Cardiac septum (tissue), 1 donor: ENCODE results near the gene GAB4. TPM values are rescaled to one million over a fixed set of nuclear protein-coding genes. Genes with fewer than 3 reads are reported as not detected.
"Not testable (repeated sequence)": the region's sequence is repeated elsewhere in the genome, so short reads cannot be mapped to it uniquely, and the experiment has no call there.

ENCODE experiments used
- DNase-seq: peaks from one replicate; pipeline ENCODE4 v3.0.0-alpha.2; 2020; ENCODE audit warnings: low spot score
- intact Hi-C: fragments of 100-400 bp; cut with DNase I; formaldehyde crosslinking; loops from one replicate; pipeline ENCODE4 v1.14.0; 2022
- total RNA-seq: library from RNA; stranded (reverse); fragmentation: NEBNext Ultra II Directional; extraction: Animal tissue kit (Norgen Biotek cat#: 25700); gene quantifications from one replicate; pipeline ENCODE4 v1.2.1, GENCODE V29; 2021
- donor health status: DM: no; HTN: no; CAD: no.

GAB4 gene
- total RNA-seq, 1 donor from 2014 or later: not detected

GRCh38 chr22:16961477-16962186 is 46.4 kb downstream of the GAB4 start:
- intact Hi-C loops: no loop called here
- no peak for DNase-seq

- intact Hi-C loops: no loop called here
- DNase-seq: no peak
These were observed 47.2 kb downstream of the GAB4 start for GRCh38 chr22:16960884-16961249.

- DNase-seq: no peak
- intact Hi-C loops: no loop called here
These were observed 47.7 kb downstream of the GAB4 start for GRCh38 chr22:16960220-16960883.

- intact Hi-C loops: no loop called here
- DNase-seq: no peak
These were observed 48.6 kb downstream of the GAB4 start for GRCh38 chr22:16959345-16959930.

GRCh38 chr22:16958475-16958874 is 49.5 kb downstream of the GAB4 start:
- intact Hi-C loops: no loop called here
- no peak for DNase-seq

- DNase-seq: no peak
- intact Hi-C loops: no loop called here
These were observed 50.2 kb downstream of the GAB4 start for GRCh38 chr22:16957781-16958180.

GRCh38 chr22:16956290-16956689 is 51.7 kb downstream of the GAB4 start:
- intact Hi-C loops: no loop called here
- no peak for DNase-seq

- intact Hi-C loops: no loop called here
- DNase-seq: no peak
These were observed 52.3 kb downstream of the GAB4 start for GRCh38 chr22:16955678-16956210.

- no peak for DNase-seq
- intact Hi-C loops: no loop called here
These were observed 52.9 kb downstream of the GAB4 start for GRCh38 chr22:16955081-16955480.

GRCh38 chr22:16954060-16954403 is 54.0 kb downstream of the GAB4 start:
- intact Hi-C loops: loop anchor here (5.0 kb wide), 1 partner anchor 213 kb away; no protein-coding TSS in a partner anchor

GRCh38 chr22:16953206-16954059 is 54.6 kb downstream of the GAB4 start:
- intact Hi-C loops: loop anchor here (5.0 kb wide), 1 partner anchor 214 kb away; no protein-coding TSS in a partner anchor

More at GRCh38 chr22:16954060-16954403, 54.0 kb downstream of the GAB4 start:
- no peak for DNase-seq

GRCh38 chr22:16949561-16949960 is 58.5 kb downstream of the GAB4 start:
- intact Hi-C loops: no loop called here

More at GRCh38 chr22:16953206-16954059, 54.6 kb downstream of the GAB4 start:
- no peak for DNase-seq

GRCh38 chr22:16937811-16938210 is 70.2 kb downstream of the GAB4 start:
- intact Hi-C loops: no loop called here
- no peak for DNase-seq

More at GRCh38 chr22:16949561-16949960, 58.5 kb downstream of the GAB4 start:
- no peak for DNase-seq

- intact Hi-C loops, DNase-seq: not testable (repeated sequence)
These were observed 70.8 kb downstream of the GAB4 start for GRCh38 chr22:16937209-16937608.

GRCh38 chr22:16936625-16937024 is 71.4 kb downstream of the GAB4 start:
- intact Hi-C loops: no loop called here
- no peak for DNase-seq

GRCh38 chr22:16935209-16935608 is 72.8 kb downstream of the GAB4 start:
- intact Hi-C loops: no loop called here
- no peak for DNase-seq

GRCh38 chr22:16933291-16934282 is 74.4 kb downstream of the GAB4 start:
- no peak for DNase-seq
- intact Hi-C loops: no loop called here

- intact Hi-C loops: no loop called here
These were observed 75.4 kb downstream of the GAB4 start for GRCh38 chr22:16932577-16932976.

More at GRCh38 chr22:16932577-16932976, 75.4 kb downstream of the GAB4 start:
- DNase-seq: no peak
